H4 (cell line): ENCODE results near the gene ARL15. TPM values are rescaled to one million over a fixed set of nuclear protein-coding genes. Genes with fewer than 3 reads are reported as not detected.

Experiments
- DNase-seq: peaks from one replicate; pipeline ENCODE4 v3.0.0-alpha.2; 2015; ENCODE audit warnings: low spot score
- total RNA-seq: library from RNA; depleted of rRNA; stranded (reverse); fragments of >200 nt; shearing (Covaris generic); gene quantifications from 2 replicates; pipeline ENCODE4 v1.2.3, GENCODE V29; 2014

Gene ARL15
- total RNA-seq, 1 experiment from 2014 or later: 15.3 TPM

- no peak for DNase-seq
These were observed 372.9 kb downstream of the ARL15 start for GRCh38 chr5:53937467-53937866.

GRCh38 chr5:53936481-53937352, 373.7 kb downstream of the ARL15 start:
- no peak for DNase-seq

- no peak for DNase-seq
These were observed 376.1 kb downstream of the ARL15 start for GRCh38 chr5:53934151-53934820.

- no peak for DNase-seq
These were observed 378.0 kb downstream of the ARL15 start for GRCh38 chr5:53932351-53932750.

GRCh38 chr5:53930457-53930856, 379.9 kb downstream of the ARL15 start:
- DNase-seq: no peak

GRCh38 chr5:53929570-53929969, 380.8 kb downstream of the ARL15 start:
- DNase-seq: no peak

- DNase-seq: no peak
These were observed 381.2 kb downstream of the ARL15 start for GRCh38 chr5:53929152-53929551.

- DNase-seq: no peak
These were observed 381.7 kb downstream of the ARL15 start for GRCh38 chr5:53928641-53929040.

- no peak for DNase-seq
These were observed 382.6 kb downstream of the ARL15 start for GRCh38 chr5:53927668-53928247.

GRCh38 chr5:53926026-53926425, 384.3 kb downstream of the ARL15 start:
- DNase-seq: no peak

GRCh38 chr5:53924392-53924791, 386.0 kb downstream of the ARL15 start:
- no peak for DNase-seq

GRCh38 chr5:53923961-53924360, 386.4 kb downstream of the ARL15 start:
- no peak for DNase-seq

GRCh38 chr5:53922508-53923498, 387.6 kb downstream of the ARL15 start:
- DNase-seq: no peak

GRCh38 chr5:53917826-53918225, 392.5 kb downstream of the ARL15 start:
- DNase-seq: no peak

GRCh38 chr5:53917095-53917494, 393.3 kb downstream of the ARL15 start:
- DNase-seq: no peak

GRCh38 chr5:53915120-53915519, 395.3 kb downstream of the ARL15 start:
- DNase-seq: no peak

GRCh38 chr5:53913941-53914340, 396.4 kb downstream of the ARL15 start:
- no peak for DNase-seq

GRCh38 chr5:53908757-53909156, 401.6 kb downstream of the ARL15 start:
- no peak for DNase-seq

GRCh38 chr5:53907827-53908226, 402.5 kb downstream of the ARL15 start:
- DNase-seq: no peak

- DNase-seq: no peak
These were observed 403.6 kb downstream of the ARL15 start for GRCh38 chr5:53906736-53907135.

GRCh38 chr5:53902296-53902907, 408.0 kb downstream of the ARL15 start:
- no peak for DNase-seq
